MCF 10A (cell line): Measurements from ENCODE around the gene CAPN9. TPM values are rescaled to one million over a fixed set of nuclear protein-coding genes. Genes with fewer than 3 reads are reported as not detected.

Experiments used
- BruUV-seq: library from RNA; stranded (reverse); fragments of 400-500 nt; replicated peaks from 2 replicates; lab custom pipeline; 2021; lab: Mats Ljungman, UMichigan
- CTCF ChIA-PET: fragments of 300-600 bp; sonication (Branson Sonifier 250); formaldehyde crosslinking; extraction: SDS; loops from one replicate; lab custom pipeline; 2021; ENCODE audit warnings: antibody characterized with exemption, inconsistent platforms; lab: Yijun Ruan, JAX
- POLR2A ChIA-PET: fragments of 300-600, 350-650 bp; sonication (Branson Sonifier 250); formaldehyde crosslinking; extraction: SDS; loops from one replicate; lab custom pipeline; 2020; ENCODE audit warnings: antibody characterized with exemption, inconsistent platforms; lab: Yijun Ruan, JAX
- DNase-seq: peaks from one replicate; pipeline ENCODE4 v3.0.0-alpha.2; 2018; ENCODE audit not compliant: unreplicated experiment
- H3K27ac Mint-ChIP-seq: one replicate; pipeline ENCODE4 v1.8.0; 2022; ENCODE audit warnings: mild to moderate bottlenecking, low read depth, mixed read lengths; ENCODE audit not compliant: unreplicated experiment
- H3K27me3 Mint-ChIP-seq: one replicate; pipeline ENCODE4 v1.8.0; 2022; ENCODE audit warnings: mixed read lengths; ENCODE audit not compliant: insufficient read depth, unreplicated experiment
- H3K36me3 Mint-ChIP-seq: one replicate; pipeline ENCODE4 v1.8.0; 2022; ENCODE audit warnings: mild to moderate bottlenecking, moderate library complexity, mixed read lengths; ENCODE audit not compliant: insufficient read depth, unreplicated experiment
- H3K4me1 Mint-ChIP-seq: one replicate; pipeline ENCODE4 v1.8.0; 2022; ENCODE audit warnings: mixed read lengths; ENCODE audit not compliant: insufficient read depth, unreplicated experiment
- H3K4me3 Mint-ChIP-seq: one replicate; pipeline ENCODE4 v1.8.0; 2022; ENCODE audit warnings: mild to moderate bottlenecking, moderate library complexity, mixed read lengths; ENCODE audit not compliant: unreplicated experiment
- H3K9me3 Mint-ChIP-seq: one replicate; pipeline ENCODE4 v1.8.0; 2022; ENCODE audit warnings: mixed read lengths; ENCODE audit not compliant: unreplicated experiment
- intact Hi-C: fragments of 100-400 bp; cut with micrococcal nuclease; formaldehyde crosslinking; loops from 2 replicates; pipeline ENCODE4 v1.14.1; 2022
- total RNA-seq: library from RNA; stranded (reverse); gene quantifications from 2 replicates; pipeline ENCODE4 v1.2.3, GENCODE V29; 2022
- TF ChIP-seq, protein P1 (sequence below): fragments of 200-600 bp; IDR thresholded peaks from one replicate; pipeline ENCODE4 v1.8.0; 2022; ENCODE audit warnings: antibody characterized with exemption, mild to moderate bottlenecking; ENCODE audit not compliant: unreplicated experiment

CAPN9 gene
- total RNA-seq, 1 experiment from 2014 or later, result not detected

DNA sequence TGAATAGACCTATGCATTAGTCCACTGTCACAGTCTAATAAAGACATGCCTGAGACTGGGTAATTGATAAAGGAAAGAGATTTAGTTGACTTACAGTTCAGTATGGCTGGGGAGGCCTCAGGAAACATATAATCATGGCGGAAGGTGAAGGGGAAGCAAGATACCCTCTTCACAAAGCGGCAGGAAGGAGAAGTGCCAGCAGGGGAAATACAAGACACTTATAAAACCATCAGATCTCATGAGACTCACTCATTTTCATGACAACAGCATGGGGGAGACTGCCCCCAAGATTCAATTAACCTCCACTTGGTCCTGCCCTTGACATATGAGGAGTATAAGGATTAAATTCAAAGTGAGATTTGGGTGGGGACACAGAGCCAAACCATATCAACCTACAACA lies 59.4 kb downstream of the CAPN9 start:
- Mint-ChIP-seq H3K4me1 (no peaks in the 10 kb centered on the region), H3K9me3 (no peaks in the 10 kb centered on the region), H3K27me3 (peaks cover 43% of the 10 kb centered on the region), H3K4me3 (no peak overlapping the region), H3K36me3 (no peaks in the 10 kb centered on the region), H3K27ac (no peak overlapping the region)
- DNase-seq, result no peak
- intact Hi-C loops, result no loop called here
- BruUV-seq, result no TSS peak
- ChIA-PET CTCF (interaction anchor here (0.7 kb wide), 2 partner anchors 9 to 147 kb away, joined by 3 read pairs; no protein-coding TSS in a partner anchor), POLR2A (interaction anchor here (0.6 to 0.9 kb wide), 2 partner anchors 14 to 125 kb away, joined by 3 read pairs; no protein-coding TSS in a partner anchor)
- TF ChIP-seq, protein P1, sequence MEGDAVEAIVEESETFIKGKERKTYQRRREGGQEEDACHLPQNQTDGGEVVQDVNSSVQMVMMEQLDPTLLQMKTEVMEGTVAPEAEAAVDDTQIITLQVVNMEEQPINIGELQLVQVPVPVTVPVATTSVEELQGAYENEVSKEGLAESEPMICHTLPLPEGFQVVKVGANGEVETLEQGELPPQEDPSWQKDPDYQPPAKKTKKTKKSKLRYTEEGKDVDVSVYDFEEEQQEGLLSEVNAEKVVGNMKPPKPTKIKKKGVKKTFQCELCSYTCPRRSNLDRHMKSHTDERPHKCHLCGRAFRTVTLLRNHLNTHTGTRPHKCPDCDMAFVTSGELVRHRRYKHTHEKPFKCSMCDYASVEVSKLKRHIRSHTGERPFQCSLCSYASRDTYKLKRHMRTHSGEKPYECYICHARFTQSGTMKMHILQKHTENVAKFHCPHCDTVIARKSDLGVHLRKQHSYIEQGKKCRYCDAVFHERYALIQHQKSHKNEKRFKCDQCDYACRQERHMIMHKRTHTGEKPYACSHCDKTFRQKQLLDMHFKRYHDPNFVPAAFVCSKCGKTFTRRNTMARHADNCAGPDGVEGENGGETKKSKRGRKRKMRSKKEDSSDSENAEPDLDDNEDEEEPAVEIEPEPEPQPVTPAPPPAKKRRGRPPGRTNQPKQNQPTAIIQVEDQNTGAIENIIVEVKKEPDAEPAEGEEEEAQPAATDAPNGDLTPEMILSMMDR, result no peak

DNA sequence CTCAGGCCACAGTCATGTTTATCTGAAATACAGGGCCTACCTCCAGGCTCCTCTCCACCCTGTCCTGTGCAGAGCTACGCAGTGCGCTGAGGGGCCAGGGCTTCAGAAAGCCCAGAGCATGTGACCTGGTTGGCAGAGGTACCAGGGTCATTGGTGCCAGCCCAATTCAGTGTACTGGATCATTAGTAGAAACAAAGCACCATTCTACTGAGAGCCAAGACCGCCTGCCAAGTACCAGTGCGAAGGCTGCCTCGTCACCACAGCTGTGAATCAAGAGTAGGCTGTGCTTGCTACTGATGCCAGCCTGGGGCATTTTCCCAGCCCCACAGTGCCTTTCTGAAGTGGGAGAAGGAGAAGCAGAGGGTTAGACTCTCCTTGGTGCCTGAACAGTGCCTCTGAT lies 59.8 kb downstream of the CAPN9 start:
- H3K4me3 Mint-ChIP-seq, result no peak overlapping the region
- intact Hi-C loops, result no loop called here
- TF ChIP-seq, protein P1, result no peak
- H3K27me3 Mint-ChIP-seq, result peaks cover 38% of the 10 kb centered on the region
- no peaks in the 10 kb centered on the region for H3K36me3 Mint-ChIP-seq
- no peaks in the 10 kb centered on the region for H3K4me1 Mint-ChIP-seq
- POLR2A ChIA-PET, result interaction anchor here (0.5 to 1.7 kb wide), 3 partner anchors 28 to 266 kb away, joined by 3 read pairs; no protein-coding TSS in a partner anchor
- CTCF ChIA-PET, result interaction anchor here (0.6 to 5.9 kb wide), 4 partner anchors 9 to 553 kb away, joined by 3 to 43 read pairs (median 3); no protein-coding TSS in a partner anchor
- no peak for DNase-seq
- H3K27ac Mint-ChIP-seq, result no peak overlapping the region
- no TSS peak for BruUV-seq
- H3K9me3 Mint-ChIP-seq, result no peaks in the 10 kb centered on the region

DNA sequence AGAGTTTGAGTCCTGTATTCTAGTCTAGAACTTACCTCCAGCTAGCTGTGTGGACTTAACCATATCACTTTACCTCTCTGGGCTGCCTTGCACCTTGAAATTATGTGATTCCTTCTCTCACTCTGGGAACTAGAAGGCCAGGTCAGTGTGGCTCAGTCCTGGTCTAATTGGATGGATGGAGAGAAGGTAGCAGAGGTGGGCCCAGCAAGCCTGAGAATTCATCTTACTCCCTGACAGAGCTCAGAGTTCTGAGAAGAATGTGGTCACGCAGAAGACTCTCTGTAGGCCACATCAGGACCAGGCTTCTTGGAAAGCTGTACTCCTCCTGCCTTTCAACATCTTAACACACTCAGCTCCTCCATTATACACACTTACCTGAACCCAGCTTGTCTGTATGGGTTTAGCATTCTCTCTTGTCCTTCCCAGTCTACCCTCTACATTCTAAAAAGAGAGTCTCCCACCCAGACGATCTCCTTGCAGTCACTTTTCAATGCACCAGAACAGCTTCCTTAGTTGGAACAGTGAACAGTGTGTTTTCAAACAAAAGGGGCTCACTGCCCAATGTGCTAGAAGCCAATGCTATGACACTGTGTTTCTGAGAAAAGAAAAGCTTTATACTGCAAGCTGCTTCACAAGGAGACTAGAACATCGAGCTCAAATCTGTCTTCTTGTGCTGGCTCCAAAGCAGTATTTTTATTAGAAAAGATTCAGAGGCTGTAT lies 60.5 kb downstream of the CAPN9 start:
- intact Hi-C loops, result no loop called here
- no peak overlapping the region for H3K27ac Mint-ChIP-seq
- TF ChIP-seq, protein P1, result no peak
- ChIA-PET POLR2A (interaction anchor here (0.5 to 1.7 kb wide), 5 partner anchors 17 to 265 kb away, joined by 3 read pairs; no protein-coding TSS in a partner anchor), CTCF (interaction anchor here (0.5 to 5.9 kb wide), 5 partner anchors 9 to 552 kb away, joined by 3 to 43 read pairs (median 3); no protein-coding TSS in a partner anchor)
- H3K4me1 Mint-ChIP-seq, result no peaks in the 10 kb centered on the region
- BruUV-seq, result no TSS peak
- DNase-seq, result no peak
- H3K36me3 Mint-ChIP-seq, result no peaks in the 10 kb centered on the region
- peaks cover 5% of the 10 kb centered on the region for H3K9me3 Mint-ChIP-seq
- peaks cover 35% of the 10 kb centered on the region for H3K27me3 Mint-ChIP-seq
- no peak overlapping the region for H3K4me3 Mint-ChIP-seq

DNA sequence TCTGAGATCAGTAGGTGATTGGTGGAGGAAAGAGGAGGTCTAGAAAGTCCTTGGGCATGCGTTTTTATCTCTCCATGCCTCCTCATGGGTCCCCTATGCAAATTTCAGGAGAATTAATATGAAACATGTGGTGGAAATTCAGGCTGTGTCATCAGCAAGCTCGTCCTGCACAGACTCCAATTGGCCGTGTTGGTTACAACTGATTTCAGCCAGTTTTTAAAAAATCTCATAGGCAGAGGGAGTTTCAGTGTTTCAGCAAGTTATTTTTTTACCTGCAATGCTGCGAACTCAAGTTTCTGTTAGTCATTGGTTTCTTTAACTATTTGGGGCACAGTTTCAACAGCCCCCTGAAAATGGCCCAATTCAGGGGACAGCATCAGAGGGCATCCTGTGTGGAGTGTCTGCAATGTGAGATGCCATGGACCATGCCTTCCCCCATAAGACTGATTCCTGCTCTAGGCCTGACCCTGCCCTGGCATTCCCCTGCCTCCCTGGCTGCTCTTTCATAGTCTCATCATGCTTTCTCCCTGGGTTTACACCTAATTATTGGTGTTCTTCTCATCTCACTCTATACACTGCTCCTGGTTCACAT lies 61.2 kb downstream of the CAPN9 start:
- POLR2A ChIA-PET, result interaction anchor here (0.7 to 1.7 kb wide), 3 partner anchors 17 to 529 kb away, joined by 3 read pairs; partner anchors contain the start of genes EXOC8 and SPRTN
- Mint-ChIP-seq H3K36me3 (no peaks in the 10 kb centered on the region), H3K9me3 (peaks cover 12% of the 10 kb centered on the region), H3K4me1 (no peaks in the 10 kb centered on the region), H3K4me3 (no peak overlapping the region), H3K27ac (no peak overlapping the region), H3K27me3 (peaks cover 35% of the 10 kb centered on the region)
- intact Hi-C loops, result no loop called here
- DNase-seq, result no peak
- TF ChIP-seq, protein P1, result no peak
- CTCF ChIA-PET, result interaction anchor here (0.5 to 5.9 kb wide), 3 partner anchors 9 to 89 kb away, joined by 3 to 43 read pairs (median 3); no protein-coding TSS in a partner anchor
- BruUV-seq, result no TSS peak
